NB4 (cell line): Measurements from ENCODE around the gene ZNF207.

ENCODE experiments used
- CTCF ChIP-seq: IDR thresholded peaks from one replicate; pipeline ENCODE4 v1.5.1; 2012; ENCODE audit warnings: low read depth, low read length
- MAX ChIP-seq: IDR thresholded peaks from 2 replicates; pipeline ENCODE4 v1.6.1; 2011; ENCODE audit warnings: low read depth, low read length
- MYC ChIP-seq: IDR thresholded peaks from 2 replicates; pipeline ENCODE4 v1.6.1; 2011; ENCODE audit warnings: low read depth, low read length
- POLR2A ChIP-seq: IDR thresholded peaks from 2 replicates; pipeline ENCODE4 v1.6.1; 2011; ENCODE audit warnings: mild to moderate bottlenecking; ENCODE audit not compliant: insufficient read length; ENCODE audit errors: extremely low read depth

- TF ChIP-seq CTCF: no peak
- TF ChIP-seq MAX: no peak
- no peak for TF ChIP-seq POLR2A
- TF ChIP-seq MYC: no peak
Measured at GRCh38 chr17:32323811-32324491, 26.0 kb upstream of the ZNF207 start.
